Endometrium (tissue), 2 donors: ENCODE results near the gene NPY.

Experiments used
- FAIRE-seq: peaks from 2 replicates; lab custom pipeline; 2012; peaks lifted over from hg19 to GRCh38; lab: Jason Lieb, UNC
- donor health status: control.
- donor health status: control.

Gene NPY

GRCh38 chr7:24316340-24316739 is 32.4 kb downstream of the NPY start:
- FAIRE-seq, result no peak

DNA sequence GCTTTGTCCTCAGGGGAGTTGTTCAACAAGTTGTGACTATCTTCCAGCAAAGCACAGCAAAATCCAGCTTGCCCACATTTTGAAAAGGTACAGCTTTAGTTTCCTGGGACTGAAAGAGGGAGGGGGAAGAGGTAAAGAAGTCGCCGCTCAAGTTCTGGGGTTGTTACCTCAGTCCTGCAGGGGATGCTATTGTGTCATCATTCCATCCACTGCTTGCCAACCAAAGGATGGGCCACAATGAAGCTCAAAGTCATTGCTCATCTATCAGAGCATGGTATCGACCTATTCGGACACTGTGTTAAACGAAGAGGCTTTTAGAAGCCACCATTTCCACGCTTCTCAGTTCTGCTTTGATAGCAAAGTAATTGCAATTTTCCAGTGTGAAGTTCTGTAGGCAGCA is 34.3 kb downstream of the NPY start:
- FAIRE-seq, result no peak

- no peak for FAIRE-seq
Observed at GRCh38 chr7:24319209-24319608, 35.2 kb downstream of the NPY start.

DNA sequence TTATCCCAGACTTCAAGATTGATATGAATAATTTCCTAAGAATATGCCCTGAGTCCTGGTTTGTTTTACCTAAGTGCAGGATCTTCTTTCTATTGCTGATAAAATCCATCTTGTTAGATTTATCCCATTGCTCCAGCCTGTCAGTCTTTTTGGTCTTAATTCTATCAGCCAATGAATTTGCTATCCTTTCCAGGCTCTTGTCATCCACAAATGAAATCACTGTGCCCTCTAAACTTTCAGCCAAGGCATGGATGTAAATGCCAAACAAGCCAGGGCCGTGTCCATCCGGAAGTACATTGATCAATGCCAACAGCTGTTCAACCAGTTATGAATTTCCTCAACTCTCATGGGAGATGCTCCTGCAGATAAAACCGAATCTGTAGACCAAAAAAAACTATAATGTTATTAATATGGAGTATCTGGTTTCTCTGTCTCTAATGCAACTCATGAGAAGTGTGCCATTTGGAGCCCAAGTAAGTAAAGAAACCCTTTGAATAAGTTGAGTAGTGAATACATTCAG is 40.0 kb downstream of the NPY start:
- no peak for FAIRE-seq

- FAIRE-seq, result no peak
Observed at GRCh38 chr7:24325708-24326107, 41.7 kb downstream of the NPY start.

DNA sequence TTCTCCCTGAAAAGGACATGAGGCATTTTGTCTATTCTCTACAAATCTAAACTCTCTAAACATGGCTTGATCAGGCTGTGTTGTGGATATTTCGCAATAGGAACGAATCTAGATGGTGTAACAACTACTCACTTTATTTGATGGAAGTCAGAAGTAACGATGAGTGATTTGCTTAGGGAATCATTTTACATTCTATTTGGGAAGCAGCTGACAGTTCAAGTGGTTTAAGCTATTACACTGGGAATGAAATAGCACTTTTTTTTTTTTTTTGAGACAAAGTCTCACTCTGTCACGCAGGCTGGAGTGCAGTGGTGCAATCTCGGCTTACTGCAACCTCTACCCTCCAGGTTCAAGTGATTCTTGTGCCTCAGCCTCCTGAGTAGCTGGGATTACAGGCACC is 44.1 kb downstream of the NPY start:
- FAIRE-seq, result no peak

- no peak for FAIRE-seq
Observed at GRCh38 chr7:24328894-24329293, 44.9 kb downstream of the NPY start.

- FAIRE-seq, result no peak
Observed at GRCh38 chr7:24334012-24334411, 50.0 kb downstream of the NPY start.

DNA sequence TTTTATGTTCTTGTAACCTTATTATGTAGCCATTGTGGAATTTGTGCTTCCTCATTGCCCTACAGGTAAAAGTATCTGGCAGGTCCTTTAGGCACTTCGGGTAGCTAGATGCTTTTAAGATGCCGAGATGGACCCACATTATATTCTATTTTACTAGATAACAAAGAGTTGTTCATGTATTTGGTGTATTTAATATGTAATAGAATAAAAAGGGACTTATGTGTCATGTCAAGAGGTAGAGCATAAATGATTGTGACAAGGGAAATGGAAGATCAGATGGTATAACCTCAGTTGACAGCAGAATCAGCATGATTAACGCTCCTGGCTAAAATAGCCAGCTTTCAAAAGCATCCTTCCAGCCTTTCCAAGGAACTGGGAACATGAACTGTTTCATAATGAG is 50.6 kb downstream of the NPY start:
- no peak for FAIRE-seq

- FAIRE-seq, result no peak
Observed at GRCh38 chr7:24336461-24336860, 52.5 kb downstream of the NPY start.

GRCh38 chr7:24337180-24337579 is 53.2 kb downstream of the NPY start:
- no peak for FAIRE-seq

DNA sequence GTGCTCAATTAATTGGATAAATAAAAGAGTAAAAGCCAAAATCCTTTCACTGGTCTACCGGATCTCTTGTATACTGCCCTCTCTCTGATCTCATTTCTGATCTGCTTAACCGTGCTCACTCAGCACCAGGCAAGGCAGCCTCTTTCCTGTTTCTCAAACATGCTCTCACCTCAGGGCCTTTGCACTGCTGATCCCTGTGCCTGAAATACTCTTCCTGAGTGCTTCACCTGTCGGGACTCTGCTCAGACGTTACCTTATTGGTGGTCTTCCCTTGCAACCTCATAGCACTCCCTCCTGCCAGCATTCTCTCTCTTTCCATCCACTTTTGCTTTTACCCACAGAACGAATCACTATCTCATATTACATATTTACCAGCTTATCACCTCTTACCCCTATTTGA is 55.6 kb downstream of the NPY start:
- FAIRE-seq, result no peak

- FAIRE-seq, result no peak
Observed at GRCh38 chr7:24340727-24341126, 56.7 kb downstream of the NPY start.
